GM19025 (cell line): ENCODE data around the gene SHROOM3.

ENCODE experiments used
- ATAC-seq: cut with Tn5 transposase; IDR thresholded peaks from one replicate; pipeline ENCODE4 v1.9.1; 2021; ENCODE audit warnings: mild to moderate bottlenecking, low read depth, moderate library complexity; ENCODE audit not compliant: unreplicated experiment

The SHROOM3 gene

DNA sequence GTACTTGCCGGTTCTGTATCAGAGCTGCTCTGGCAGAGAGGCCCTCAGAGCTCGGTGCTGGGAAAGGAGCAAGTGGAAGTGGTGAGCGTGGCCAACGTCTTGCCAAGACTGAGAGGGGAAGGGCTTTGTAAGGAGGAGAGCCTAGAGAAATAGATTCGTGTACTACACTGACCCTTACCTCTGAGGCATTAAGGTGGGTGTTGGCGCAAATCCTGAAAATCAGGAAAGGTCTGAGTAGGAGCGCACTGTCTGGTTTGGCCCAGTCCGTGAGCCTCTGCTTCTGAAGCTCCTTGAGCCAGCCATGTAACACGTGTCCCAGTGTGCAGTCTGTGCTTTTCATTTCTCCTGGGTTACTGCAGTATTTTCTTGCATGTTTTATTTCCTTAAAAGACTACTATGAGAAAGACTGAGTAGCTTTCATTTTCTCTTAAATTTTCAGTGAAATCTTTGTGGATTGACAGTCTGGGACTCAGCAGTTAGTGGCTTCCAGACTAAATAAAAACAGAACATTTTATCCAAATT lies 322.4 kb downstream of the SHROOM3 start:
- no peak for ATAC-seq

DNA sequence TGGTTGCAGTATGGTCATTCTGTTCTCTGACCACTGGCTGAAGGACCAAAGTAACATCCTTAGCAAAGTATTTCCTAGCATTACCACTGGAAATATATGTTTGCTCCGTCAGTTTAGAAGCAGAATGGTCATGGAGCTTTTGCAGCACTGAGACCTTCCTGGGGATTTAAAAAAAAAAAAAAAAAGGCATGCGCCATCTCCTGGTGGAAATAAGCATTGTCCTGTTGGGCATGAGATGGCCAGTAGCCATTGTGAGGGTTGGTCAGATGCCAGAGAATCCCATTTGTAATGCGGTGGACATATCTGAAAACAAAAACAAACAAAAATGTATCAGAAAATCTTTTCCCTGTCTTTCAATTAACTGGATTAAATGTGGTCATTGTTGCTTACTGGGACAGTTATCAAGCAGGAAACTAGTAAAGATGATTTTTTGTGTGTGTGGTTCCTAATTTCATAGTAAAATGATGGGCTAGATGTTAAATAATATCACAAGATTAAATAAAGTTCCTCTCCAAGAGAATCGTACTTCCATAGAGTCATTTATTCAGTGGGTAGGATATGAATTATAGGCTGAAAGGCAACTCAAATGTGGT lies 323.4 kb downstream of the SHROOM3 start:
- ATAC-seq, result no peak

DNA sequence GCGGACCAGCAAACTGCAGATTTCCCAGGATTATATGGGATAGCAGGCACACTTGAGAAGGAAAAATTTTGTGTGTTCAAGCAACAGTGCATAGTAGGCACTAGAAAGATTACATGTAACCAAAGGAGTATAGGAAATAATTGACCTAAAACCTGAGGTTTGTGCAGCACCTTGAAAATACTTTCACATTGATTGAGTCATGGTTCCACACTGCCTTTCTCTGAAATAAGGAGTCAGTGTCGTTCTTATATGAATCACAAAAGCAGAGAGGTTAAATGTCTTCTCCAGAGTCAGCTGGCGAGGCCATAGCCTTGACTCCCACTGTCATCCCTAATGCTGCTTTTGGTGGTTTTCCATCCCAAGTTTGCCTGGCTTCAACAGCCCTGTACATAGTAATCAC lies 324.0 kb downstream of the SHROOM3 start:
- peak; percentile 46 for ATAC-seq

DNA sequence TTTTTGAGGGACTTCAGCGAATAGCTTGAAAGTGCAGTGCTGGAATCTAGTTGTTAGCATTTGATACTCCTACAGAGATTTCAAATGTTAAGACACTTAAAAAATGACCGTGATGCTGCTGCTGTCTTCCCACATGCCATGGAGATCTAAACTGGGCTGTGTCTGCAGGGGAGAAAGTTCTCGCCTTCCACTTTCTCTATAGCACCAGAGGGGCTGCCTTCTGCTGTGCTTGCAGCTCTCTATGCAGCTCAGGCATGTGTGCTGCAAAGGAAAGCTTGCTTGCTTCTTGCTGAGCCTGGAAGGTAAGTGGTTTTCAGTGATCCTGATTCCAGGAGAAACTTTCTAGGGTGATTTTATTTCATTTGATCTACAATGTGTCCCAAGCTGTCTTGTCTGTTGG lies 325.2 kb downstream of the SHROOM3 start:
- no peak for ATAC-seq

DNA sequence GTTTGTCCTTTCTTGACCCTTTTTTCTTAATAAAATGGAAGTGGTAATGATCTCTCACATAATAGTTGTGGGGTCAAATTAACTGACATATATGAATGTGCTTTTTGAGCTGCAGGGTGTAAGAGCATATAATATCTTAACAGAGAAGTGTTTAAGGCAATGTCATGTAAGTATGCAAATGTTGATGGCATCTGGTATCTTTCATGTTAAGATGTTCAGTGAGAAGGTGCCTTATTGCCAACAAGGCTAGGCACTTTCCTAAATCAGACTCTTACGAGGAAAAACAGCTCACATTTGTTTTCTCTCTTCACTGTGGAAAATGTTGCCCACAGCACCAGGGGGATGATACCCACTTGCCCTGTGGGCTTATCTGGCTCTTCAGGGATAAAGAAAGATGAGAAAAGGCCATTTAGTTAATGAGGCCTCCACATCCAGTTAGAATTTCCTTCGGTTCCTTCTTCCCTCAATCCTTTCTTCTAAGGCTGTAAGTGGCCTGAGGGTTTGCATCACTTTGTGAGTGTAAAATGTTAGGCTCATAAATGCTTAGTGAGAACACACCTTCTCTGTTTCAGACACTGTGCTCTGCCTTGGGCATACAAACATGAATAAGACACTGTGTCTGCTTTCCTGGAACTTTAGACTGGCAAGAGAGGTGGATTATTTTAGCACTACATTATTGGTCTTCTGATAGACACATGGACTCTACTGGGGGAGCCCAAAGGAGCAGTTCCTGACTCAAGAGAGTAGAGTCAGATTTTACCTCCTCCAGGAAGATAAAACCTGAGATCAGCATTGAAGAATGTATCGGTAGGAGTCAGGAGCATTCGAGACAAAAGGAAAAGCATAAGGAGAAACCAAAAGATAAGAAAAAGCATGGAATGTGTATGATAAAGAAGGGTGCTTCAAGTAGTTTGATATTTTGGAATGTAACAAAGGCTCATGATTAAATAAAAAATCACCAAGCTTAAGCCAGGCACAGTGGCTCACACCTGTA lies 327.4 kb downstream of the SHROOM3 start:
- no peak for ATAC-seq

DNA sequence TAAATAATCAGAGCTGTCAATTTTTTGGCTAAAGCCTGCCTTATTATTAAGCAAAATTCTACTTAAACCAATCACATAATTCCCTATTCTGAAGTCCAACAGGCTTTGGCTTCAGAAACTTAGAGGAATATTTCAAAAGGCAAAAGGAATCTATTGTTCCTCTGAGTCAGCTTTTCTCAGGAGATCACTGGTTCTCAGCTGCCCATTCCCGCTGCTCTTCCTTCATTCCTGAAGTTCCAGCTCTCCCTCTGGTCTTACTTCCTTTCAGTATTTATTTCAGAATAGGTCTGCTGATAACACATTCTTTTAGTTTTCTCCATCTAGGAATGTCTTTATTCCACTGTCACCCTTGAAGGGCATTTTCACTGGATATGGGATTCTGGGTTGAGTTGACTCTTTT lies 329.2 kb downstream of the SHROOM3 start:
- no peak for ATAC-seq

DNA sequence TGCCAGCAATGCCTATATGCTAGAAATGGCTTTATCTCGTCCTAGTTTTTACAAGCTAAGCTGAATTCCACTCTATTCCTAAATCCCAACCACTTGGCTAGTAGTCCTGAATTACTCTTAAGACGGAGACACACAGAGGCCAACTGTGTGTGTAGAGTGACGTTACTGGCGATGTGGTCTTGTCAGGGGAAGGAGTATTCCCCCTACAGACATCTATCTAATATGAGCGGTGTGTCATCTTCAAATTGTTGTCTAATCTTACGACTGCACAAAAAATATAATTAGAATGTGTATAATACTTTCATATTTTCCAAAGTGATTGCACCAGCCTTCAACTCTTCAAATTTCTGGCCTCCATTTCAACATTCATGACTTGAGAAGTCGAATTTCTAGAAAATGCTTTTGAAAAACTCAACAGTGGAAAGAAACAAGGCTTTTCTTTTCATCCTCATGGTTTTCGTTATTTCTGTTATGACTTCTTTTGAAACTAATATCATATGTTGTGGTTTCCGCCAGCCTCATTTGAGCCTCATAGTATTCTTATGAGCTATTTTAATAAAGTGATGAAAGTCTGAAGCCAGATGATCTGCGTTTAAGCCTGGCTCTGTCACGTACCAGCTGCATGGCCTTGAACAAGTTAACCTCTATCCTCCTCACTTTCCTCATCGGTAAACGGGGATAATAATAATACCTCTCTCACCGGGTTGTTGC lies 330.6 kb downstream of the SHROOM3 start:
- peak; percentile 82 for ATAC-seq

DNA sequence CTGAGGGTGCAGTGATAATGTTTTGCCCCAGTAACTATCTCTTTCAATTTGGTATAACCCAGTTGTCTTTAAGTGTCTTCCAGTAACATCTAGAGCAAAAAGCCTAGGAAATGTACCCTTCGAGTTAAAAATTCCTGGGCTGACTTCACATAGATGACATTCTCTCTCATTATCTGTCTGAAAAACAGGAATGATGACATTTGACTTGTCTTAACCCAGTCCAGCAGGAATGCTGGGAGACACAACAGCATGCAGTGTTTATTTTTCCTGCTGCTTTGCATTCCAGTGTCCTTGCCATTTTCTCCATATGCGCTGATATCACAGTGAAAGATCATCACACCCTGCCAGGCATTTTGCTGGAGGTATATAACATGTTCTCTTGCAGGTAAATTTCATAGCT lies 333.0 kb downstream of the SHROOM3 start:
- ATAC-seq, result no peak

DNA sequence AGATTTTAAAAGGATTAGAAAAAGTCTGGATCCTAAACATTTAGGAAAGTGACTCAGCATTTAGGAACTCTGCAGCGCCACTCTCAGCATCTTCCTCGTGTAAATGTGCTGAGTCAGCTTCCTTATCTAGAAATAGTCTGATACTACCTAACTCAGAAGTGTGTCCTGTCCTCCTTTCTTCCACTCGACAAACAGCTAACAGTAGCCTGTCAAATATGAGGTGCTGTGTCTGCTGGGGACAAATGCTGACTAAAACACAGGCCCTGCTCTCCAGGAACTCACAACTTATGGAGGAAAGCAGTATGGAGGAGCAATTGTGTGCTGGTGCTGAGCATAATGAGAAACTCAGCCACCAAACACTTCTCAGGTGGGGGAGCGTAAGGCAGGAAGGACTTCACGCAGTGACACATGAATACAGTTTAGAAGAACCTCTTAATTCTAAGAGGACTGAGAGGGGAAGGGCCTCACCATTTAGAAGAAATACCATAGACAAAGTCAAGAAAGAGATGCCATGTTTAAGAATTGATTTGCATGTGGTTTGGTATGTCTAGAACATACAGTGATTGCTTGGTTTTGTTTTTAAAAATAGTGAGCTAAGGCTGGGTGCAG lies 337.6 kb downstream of the SHROOM3 start:
- peak; percentile 56 for ATAC-seq

DNA sequence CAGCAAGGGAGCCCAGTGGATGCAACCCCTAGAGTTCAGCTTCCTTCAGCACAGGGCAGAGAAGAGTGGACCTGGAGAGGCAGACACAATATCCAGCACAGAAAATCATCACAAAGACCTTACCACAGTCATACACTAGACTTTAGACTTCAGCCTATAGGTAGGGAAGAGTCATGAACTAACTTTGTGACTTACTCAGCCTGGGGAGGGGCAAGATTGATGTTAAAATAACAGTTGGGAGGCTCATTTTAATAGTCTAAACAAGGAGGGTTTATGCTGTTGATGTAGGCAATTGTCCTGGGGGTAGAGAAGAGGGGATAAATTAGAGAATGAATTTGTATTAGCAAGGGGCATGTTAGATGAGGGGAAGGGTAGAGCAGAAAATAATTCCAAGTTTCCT lies 338.7 kb downstream of the SHROOM3 start:
- no peak for ATAC-seq

DNA sequence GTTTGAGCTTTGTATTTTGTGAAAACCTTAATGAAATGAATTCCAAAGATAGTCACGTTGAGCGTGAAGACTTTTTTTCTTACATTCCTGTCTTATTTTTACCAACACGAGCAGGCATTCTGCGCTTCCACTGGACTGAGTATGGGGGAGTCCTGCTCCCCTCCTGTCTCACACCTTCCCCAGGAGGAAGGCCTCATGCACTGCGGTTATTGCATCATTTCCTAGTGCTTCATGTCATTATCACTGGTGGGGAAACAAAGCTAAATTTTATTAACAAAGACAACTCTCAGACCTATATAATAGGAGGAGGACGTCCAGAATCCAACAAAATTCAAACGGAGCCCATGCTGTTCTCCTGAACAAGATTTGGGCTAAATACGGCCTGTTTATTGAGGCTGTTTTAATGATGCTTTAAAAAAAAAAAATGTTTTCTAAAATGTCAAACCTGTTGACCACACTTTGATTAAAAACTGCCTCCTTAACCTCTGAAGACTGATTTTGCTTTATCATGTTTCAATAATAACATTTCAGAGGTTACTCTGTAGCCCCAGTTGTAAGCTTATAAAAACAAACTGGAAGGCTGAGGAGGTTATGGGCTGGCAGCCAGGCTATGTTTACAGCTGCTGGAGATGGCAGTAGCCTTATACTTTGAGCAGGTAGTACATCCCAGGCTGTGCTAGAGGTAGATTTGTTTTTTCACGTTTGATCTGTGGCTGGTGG lies 344.9 kb downstream of the SHROOM3 start:
- ATAC-seq, result no peak

DNA sequence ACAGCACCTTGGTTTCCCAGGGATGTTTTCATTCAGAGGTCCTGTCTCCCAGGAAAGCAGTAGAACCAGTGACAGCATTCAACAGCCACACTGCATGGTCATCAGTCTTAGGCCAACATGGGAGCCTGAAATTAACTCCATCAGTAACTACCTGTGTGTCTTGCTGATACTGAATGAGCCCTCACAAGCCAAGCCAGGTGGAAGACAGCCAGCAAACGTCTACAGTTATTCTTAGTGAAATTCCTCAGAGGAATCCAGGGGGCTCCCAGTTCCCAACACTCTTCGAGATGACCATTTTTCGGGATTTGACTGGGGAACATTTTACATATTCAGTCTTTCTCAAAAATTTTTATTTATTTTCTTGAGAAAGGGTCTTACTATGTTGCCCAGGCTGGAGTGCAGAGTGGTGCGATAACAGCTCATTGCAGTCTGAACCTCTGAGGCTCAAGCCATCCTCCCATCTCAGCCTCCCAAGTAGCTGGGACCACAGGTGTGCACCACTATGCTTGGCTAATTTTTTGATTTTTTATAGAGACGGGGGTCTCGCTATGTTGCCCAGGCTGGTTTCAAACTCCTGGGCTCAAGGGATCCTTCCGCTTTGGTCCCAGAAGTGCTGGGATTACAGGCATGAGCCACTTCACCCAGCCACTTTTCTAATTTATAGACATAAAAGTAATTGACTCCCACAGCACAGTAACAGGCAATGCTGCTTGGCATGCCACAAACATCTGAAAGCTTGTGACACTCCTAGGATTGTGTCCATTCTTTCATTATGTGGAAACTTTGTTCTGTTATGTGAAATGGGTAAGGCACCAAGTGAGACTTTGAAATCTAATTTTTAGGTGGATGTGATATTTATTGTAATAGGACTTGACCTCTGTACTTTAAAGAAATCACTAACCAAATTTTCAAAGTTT lies 346.0 kb downstream of the SHROOM3 start:
- ATAC-seq, result no peak

DNA sequence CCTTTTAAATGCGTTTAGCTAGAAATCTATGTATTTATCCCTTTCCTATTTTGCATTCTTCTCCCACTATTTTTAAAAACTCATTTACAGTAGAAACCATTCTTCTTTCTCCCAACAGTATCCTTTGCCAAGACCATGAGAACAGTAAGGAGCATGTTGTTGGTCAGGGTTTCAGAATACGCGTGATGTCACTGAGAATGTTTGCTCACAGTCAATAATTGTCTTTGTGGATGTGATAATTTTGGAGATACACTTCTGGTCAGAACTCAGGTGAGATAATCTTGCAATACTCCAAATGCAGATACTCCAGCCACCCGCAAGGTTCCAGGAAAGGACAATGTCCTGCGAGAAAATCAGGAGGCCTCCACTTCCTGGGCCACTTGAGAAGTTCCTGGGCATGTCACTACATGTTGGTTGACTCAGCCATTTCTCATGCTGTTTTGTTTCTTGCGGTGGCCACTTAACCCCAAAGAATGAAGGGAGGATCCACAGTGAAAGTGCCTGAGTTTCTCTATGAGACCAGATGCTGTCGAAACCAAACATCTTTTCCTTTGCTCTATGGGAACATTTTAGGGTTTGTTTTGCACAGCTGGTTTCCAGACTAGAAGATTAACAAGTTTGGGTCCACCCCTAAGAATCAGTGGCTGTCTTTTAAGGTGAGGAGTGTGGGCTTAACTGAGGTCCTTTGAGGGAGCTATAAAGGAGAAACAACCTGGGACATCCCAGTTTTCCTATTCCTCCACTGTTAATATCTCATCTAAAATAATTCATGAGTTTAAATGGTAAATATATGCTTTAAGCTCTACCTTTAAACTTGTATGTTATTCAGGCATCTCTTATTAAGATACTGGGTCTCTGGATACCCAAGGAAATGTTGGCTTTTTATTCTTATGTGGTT lies 346.9 kb downstream of the SHROOM3 start:
- peak; percentile 57 for ATAC-seq

DNA sequence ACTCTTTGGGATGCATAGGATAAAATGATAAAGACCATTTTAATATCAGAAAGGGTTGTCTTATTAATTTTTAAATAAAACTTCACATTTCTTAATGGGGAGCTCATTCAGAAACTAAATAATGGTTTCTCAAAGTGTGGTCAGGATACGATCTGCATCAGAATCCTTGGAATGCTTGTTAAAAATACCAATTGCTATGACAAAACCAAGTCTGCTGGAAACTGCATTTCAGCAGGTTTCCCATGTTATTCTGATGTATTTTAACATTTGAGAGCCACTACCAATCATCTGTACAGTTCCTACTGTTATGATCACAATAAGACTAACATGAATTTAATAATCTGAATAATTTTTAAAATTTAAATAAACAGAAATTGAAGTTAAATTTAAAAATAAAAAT lies 347.8 kb downstream of the SHROOM3 start:
- ATAC-seq, result no peak

DNA sequence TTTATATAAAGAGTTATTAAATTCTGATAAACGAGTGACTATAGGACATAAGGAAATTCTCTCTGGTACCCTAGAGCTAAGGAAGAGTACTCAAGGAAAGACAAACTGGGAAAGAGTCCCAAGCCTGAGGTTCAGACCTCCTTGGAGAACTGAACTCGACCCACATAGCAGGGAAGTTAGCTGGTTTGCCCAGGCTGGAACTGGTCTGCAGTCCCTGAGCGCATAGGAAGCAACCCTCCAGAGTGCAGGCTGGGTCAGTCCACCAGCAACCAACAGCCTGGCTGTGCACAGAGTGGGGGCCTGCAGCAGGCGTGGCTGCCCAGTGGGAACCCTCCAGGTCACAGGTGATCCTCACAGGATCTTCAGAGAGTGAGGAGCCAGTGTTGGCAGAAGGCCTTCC lies 348.8 kb downstream of the SHROOM3 start:
- no peak for ATAC-seq

DNA sequence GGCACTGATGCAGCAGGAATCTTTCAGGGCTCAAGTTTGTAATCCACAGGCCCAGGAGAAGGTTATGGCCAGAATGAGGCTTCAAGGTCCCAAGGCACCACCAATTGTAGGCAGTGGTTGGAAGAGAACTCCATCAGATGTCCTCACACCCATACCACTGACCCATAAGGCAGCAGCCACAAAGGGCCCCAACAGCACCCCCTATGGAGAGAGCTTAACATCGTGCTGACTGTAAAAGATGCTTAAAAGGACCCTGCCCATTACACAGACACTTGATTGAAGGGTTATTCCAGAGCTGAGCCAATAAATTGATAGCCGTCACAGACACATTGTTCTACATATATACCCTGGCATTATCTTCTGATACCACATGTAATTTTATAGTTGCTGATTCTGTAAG lies 349.2 kb downstream of the SHROOM3 start:
- no peak for ATAC-seq

DNA sequence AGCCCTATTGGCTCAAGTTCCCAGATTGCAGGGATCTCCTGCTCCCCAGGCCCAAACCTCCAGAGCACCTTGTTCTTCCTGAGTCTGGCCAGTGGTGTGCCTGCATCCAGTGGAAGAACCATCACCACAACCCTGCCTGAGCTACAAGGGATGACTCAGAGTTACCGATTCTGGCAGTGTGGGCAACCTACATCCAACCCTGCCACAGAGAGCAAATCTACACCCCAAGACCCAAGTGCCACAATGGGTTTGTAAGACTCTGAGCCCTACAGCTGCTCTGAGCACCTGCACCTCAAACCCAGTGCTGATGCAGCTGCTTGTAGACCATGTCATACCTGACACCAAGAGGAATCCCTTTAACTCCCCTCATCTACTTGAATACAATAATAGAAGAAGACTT lies 352.9 kb downstream of the SHROOM3 start:
- no peak for ATAC-seq

DNA sequence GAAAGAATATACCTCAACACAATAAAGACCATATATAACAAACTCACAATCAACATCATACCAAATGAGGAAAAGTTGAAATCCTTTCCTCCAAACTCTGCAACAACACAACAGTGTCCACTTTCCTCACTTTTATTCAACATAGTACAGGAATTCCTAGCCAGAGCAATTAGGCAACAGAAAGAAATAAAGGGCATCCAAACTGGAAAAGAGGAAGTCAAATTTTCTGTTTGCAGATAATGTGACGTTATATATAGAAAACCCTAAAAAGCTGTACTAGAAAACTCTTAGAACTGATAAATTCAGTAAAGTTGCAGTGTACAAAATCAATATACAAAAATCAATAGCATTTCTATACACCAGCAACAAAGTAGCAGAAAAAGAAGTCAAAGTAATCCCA lies 355.3 kb downstream of the SHROOM3 start:
- no peak for ATAC-seq
